GM23338 (cell line): ENCODE data around the gene KCTD2. TPM values are rescaled to one million over a fixed set of nuclear protein-coding genes. Genes with fewer than 3 reads are reported as not detected.

Experiments used
- ATAC-seq: fragments of 200-7000 bp; cut with Tn5 transposase; 3 replicates; pipeline ENCODE4 v1.9.1; 2020
- DNase-seq: peaks from one replicate; pipeline ENCODE4 v3.0.0-alpha.2; 2015; ENCODE audit warnings: low spot score
- H2AFZ ChIP-seq: fragments of 200-600 bp; sonication (generic); 2 replicates; pipeline ENCODE4 v1.8.0; 2016; ENCODE audit warnings: antibody characterized with exemption, mild to moderate bottlenecking, moderate library complexity
- H3F3A ChIP-seq: fragments of 200-600 bp; sonication (generic); replicated peaks from 2 replicates; pipeline ENCODE4 v1.8.0; 2017; ENCODE audit warnings: antibody characterized with exemption, mixed run types, low read depth
- H3K27ac ChIP-seq: fragments of 200-600 bp; sonication (generic); 2 replicates; pipeline ENCODE4 v1.6.1; 2016; ENCODE audit warnings: low read depth
- H3K27me3 ChIP-seq: fragments of 200-600 bp; sonication (generic); 2 replicates; pipeline ENCODE4 v1.8.0; 2016; ENCODE audit warnings: mild to moderate bottlenecking, mixed run types, moderate library complexity; ENCODE audit not compliant: insufficient read depth
- H3K36me3 ChIP-seq: fragments of 200-600 bp; sonication (generic); 2 replicates; pipeline ENCODE4 v1.8.0; 2016; ENCODE audit warnings: mild to moderate bottlenecking; ENCODE audit not compliant: insufficient read depth
- H3K4me1 ChIP-seq: fragments of 200-600 bp; sonication (generic); 2 replicates; pipeline ENCODE4 v1.8.0; 2016; ENCODE audit warnings: mild to moderate bottlenecking, moderate library complexity; ENCODE audit not compliant: insufficient read depth
- H3K4me2 ChIP-seq: fragments of 200-600 bp; sonication (generic); 2 replicates; pipeline ENCODE4 v1.7.1; 2017; ENCODE audit warnings: mixed run types
- H3K4me3 ChIP-seq: fragments of 200-600 bp; sonication (generic); 2 replicates; pipeline ENCODE4 v1.6.1; 2016; ENCODE audit warnings: mixed run types
- H3K79me2 ChIP-seq: fragments of 200-600 bp; sonication (generic); replicated peaks from 2 replicates; pipeline ENCODE4 v1.8.0; 2017; ENCODE audit warnings: mild to moderate bottlenecking; ENCODE audit not compliant: insufficient read depth
- H3K9me2 ChIP-seq: fragments of 200-600 bp; sonication (generic); 2 replicates; pipeline ENCODE4 v1.8.0; 2017; ENCODE audit not compliant: insufficient read depth
- H4K20me1 ChIP-seq: fragments of 200-600 bp; sonication (generic); replicated peaks from 2 replicates; pipeline ENCODE4 v1.8.0; 2017; ENCODE audit warnings: mild to moderate bottlenecking; ENCODE audit not compliant: insufficient read depth
- H3K27ac Mint-ChIP-seq: 2 replicates; pipeline ENCODE4 v1.8.0; 2020; ENCODE audit warnings: inconsistent platforms, mild to moderate bottlenecking, moderate library complexity, mixed read lengths
- H3K27me3 Mint-ChIP-seq: 3 replicates; pipeline ENCODE4 v1.8.0; 2022; ENCODE audit warnings: low read depth, mild to moderate bottlenecking, moderate library complexity, mixed read lengths, inconsistent platforms; ENCODE audit not compliant: insufficient read depth, poor library complexity
- H3K36me3 Mint-ChIP-seq: 3 replicates; pipeline ENCODE4 v1.8.0; 2021; ENCODE audit warnings: low read depth, mild to moderate bottlenecking, inconsistent platforms, moderate library complexity, mixed read lengths
- H3K4me1 Mint-ChIP-seq: 3 replicates; pipeline ENCODE4 v1.8.0; 2020; ENCODE audit warnings: mild to moderate bottlenecking, inconsistent platforms, mixed read lengths
- H3K4me3 Mint-ChIP-seq: 3 replicates; pipeline ENCODE4 v1.8.0; 2021; ENCODE audit warnings: moderate library complexity, mild to moderate bottlenecking, inconsistent platforms, mixed read lengths
- H3K9me3 Mint-ChIP-seq: 3 replicates; pipeline ENCODE4 v1.8.0; 2020; ENCODE audit warnings: moderate library complexity, mild to moderate bottlenecking, inconsistent platforms, mixed read lengths
- CREB1 ChIP-seq: fragments of 250-450 bp; sonication (Bioruptor Pico); IDR thresholded peaks from 2 replicates; pipeline ENCODE4 v1.5.0; 2020; ENCODE audit warnings: low read depth, mild to moderate bottlenecking, moderate library complexity
- CTCF ChIP-seq, 2 experiments: fragments of 200-600 bp in 1 of 2; sonication (generic) in 1 of 2; conservative IDR thresholded peaks; 2 replicates each; pipeline versions ENCODE4 v1.5.1 to v1.6.1; 2016 to 2017; ENCODE audit warnings: antibody characterized with exemption in 2 of 2, low read depth in 2 of 2, mild to moderate bottlenecking in 2 of 2, moderate library complexity in 1 of 2
- ETS1 ChIP-seq: IDR thresholded peaks from 2 replicates; pipeline ENCODE4 v1.6.1; 2016; ENCODE audit warnings: antibody characterized with exemption
- EZH2 ChIP-seq: fragments of 200-600 bp; sonication (generic); IDR thresholded peaks from one replicate; pipeline ENCODE4 v1.8.0; 2017; ENCODE audit warnings: antibody characterized with exemption, mild to moderate bottlenecking, low read depth; ENCODE audit not compliant: unreplicated experiment
- EZH2phosphoT487 ChIP-seq: fragments of 200-600 bp; sonication (generic); IDR thresholded peaks from one replicate; pipeline ENCODE4 v1.8.1; 2018; ENCODE audit warnings: antibody characterized with exemption; ENCODE audit not compliant: unreplicated experiment
- JUNB ChIP-seq: IDR thresholded peaks from one replicate; pipeline ENCODE4 v1.6.1; 2016; ENCODE audit warnings: antibody characterized with exemption; ENCODE audit not compliant: unreplicated experiment
- NANOG ChIP-seq: IDR thresholded peaks from 2 replicates; pipeline ENCODE4 v1.6.1; 2016; ENCODE audit warnings: antibody characterized with exemption, borderline replicate concordance
- POLR2AphosphoS5 ChIP-seq: IDR thresholded peaks from 2 replicates; pipeline ENCODE4 v1.6.1; 2016; ENCODE audit warnings: antibody characterized with exemption, low read depth
- REST ChIP-seq: IDR thresholded peaks from one replicate; pipeline ENCODE4 v1.6.1; 2018; ENCODE audit warnings: antibody characterized with exemption; ENCODE audit not compliant: unreplicated experiment
- STAT1 ChIP-seq: IDR thresholded peaks from one replicate; pipeline ENCODE4 v1.6.1; 2016; ENCODE audit warnings: antibody characterized with exemption; ENCODE audit not compliant: unreplicated experiment
- ZNF114 ChIP-seq: fragments of 250-450 bp; sonication (Bioruptor Pico); IDR thresholded peaks from 2 replicates; pipeline ENCODE4 v1.5.0; 2020; ENCODE audit warnings: mild to moderate bottlenecking, moderate library complexity
- ZNF331 ChIP-seq: fragments of 250-450 bp; sonication (Bioruptor Pico); IDR thresholded peaks from 2 replicates; pipeline ENCODE4 v1.5.0; 2020; ENCODE audit warnings: low read depth, mild to moderate bottlenecking, moderate library complexity
- ZNF462 ChIP-seq: fragments of 250-450 bp; sonication (Bioruptor Pico); IDR thresholded peaks from 2 replicates; pipeline ENCODE4 v1.5.0; 2020; ENCODE audit warnings: mild to moderate bottlenecking, moderate library complexity
- polyA plus RNA-seq: library from polyadenylated mRNA; unstranded; fragments of >200 nt; fragmentation: Nextera tagmentation; extraction: Ambion mirVana; gene quantifications from 2 replicates; pipeline ENCODE4 v1.2.1, GENCODE V29; 2016
- total RNA-seq: library from RNA; depleted of rRNA; stranded (reverse); fragments of >200 nt; shearing (Covaris generic); gene quantifications from 2 replicates; pipeline ENCODE4 v1.2.3, GENCODE V29; 2014

The KCTD2 gene
- total and polyA plus RNA-seq, 2 experiments from 2014 or later = 7.4 to 30.0 TPM

GRCh38 chr17:75087182-75087557 is 40.1 kb downstream of the KCTD2 start:
- Mint-ChIP-seq H3K27ac (peak overlapping the region; percentile 79), H3K36me3 (no peaks in the 10 kb centered on the region; the same call in 2 of the 3 replicates), H3K4me3 (peak overlapping the region; percentile 75), H3K4me1 (peaks cover 57% of the 10 kb centered on the region), H3K27me3 (peaks cover 28% of the 10 kb centered on the region), H3K9me3 (no peaks in the 10 kb centered on the region)
- TF ChIP-seq ETS1 (no peak), ZNF462 (no peak), ZNF331 (CRISPR knock-in tag) (no peak), JUNB (no peak), CREB1 (CRISPR knock-in tag) (no peak), EZH2 (no peak), POLR2AphosphoS5 (no peak), EZH2phosphoT487 (no peak), NANOG (no peak), ZNF114 (CRISPR knock-in tag) (no peak), STAT1 (no peak), CTCF (conservative IDR thresholded peaks at IDR 0.05; ENCODE audit: low read depth in 2 of 2) (no peak), REST (no peak)
- H3K4me3 ChIP-seq = peak overlapping the region; percentile 91
- H4K20me1 ChIP-seq = no peaks in the 10 kb centered on the region
- DNase-seq (no peak), ATAC-seq (no peak)
- H3K27ac ChIP-seq = peak overlapping the region; percentile 98
- no peaks in the 10 kb centered on the region for H3K9me2 ChIP-seq
- peaks cover 34% of the 10 kb centered on the region for H3F3A ChIP-seq
- H3K79me2 ChIP-seq = peaks cover 6% of the 10 kb centered on the region
- H2AFZ ChIP-seq = peak overlapping the region; percentile 90; the same call in 1 of the 2 replicates
- H3K27me3 ChIP-seq = no peaks in the 10 kb centered on the region
- peaks cover 51% of the 10 kb centered on the region for H3K4me1 ChIP-seq
- H3K4me2 ChIP-seq = peak overlapping the region; percentile 96
- H3K36me3 ChIP-seq = no peaks in the 10 kb centered on the region
